CD4-positive, alpha-beta T cell treated with Interferon alpha-2 for 1 hour (primary cell): ENCODE results near the gene ANO2.

Source experiments
- DNase-seq, 2 donors: peaks; one replicate each; pipeline ENCODE4 v3.0.0-alpha.2; 2020 to 2022

Gene ANO2

GRCh38 chr12:5945071-5946008, at the start of gene ANO2:
Gene ANO2, minus strand, starts transcription at chr12:5945259. Its CDS starts 42 bp downstream, at chr12:5945217.
- no peak for DNase-seq

- DNase-seq = no peak
Observed at GRCh38 chr12:5989621-5990020, 44.6 kb upstream of the ANO2 start.

GRCh38 chr12:5988659-5989116, 43.6 kb upstream of the ANO2 start:
- peak; percentile 61 to 66 for DNase-seq

GRCh38 chr12:5988088-5988487, 43.0 kb upstream of the ANO2 start:
- DNase-seq = no peak

- no peak for DNase-seq
Observed at GRCh38 chr12:5987573-5987972, 42.5 kb upstream of the ANO2 start.

- DNase-seq = no peak
Observed at GRCh38 chr12:5985471-5985870, 40.4 kb upstream of the ANO2 start.

GRCh38 chr12:5984873-5985272, 39.8 kb upstream of the ANO2 start:
- no peak for DNase-seq

- no peak for DNase-seq
Observed at GRCh38 chr12:5982106-5982505, 37.0 kb upstream of the ANO2 start.

- DNase-seq = no peak
Observed at GRCh38 chr12:5977556-5977955, 32.5 kb upstream of the ANO2 start.

GRCh38 chr12:5976711-5977110, 31.7 kb upstream of the ANO2 start:
- DNase-seq = no peak

GRCh38 chr12:5976196-5976595, 31.1 kb upstream of the ANO2 start:
- no peak for DNase-seq

- DNase-seq = no peak
Observed at GRCh38 chr12:5973461-5974115, 28.5 kb upstream of the ANO2 start.

- no peak for DNase-seq
Observed at GRCh38 chr12:5972387-5972786, 27.3 kb upstream of the ANO2 start.

- DNase-seq = no peak
Observed at GRCh38 chr12:5971194-5971850, 26.3 kb upstream of the ANO2 start.

- DNase-seq = no peak
Observed at GRCh38 chr12:5969974-5970690, 25.1 kb upstream of the ANO2 start.

- no peak for DNase-seq
Observed at GRCh38 chr12:5969156-5969973, 24.3 kb upstream of the ANO2 start.

GRCh38 chr12:5967645-5968415, 22.8 kb upstream of the ANO2 start:
- no peak for DNase-seq

- DNase-seq = no peak
Observed at GRCh38 chr12:5966486-5967095, 21.5 kb upstream of the ANO2 start.

- DNase-seq = peak; percentile 27 to 35
Observed at GRCh38 chr12:5965950-5966383, 20.9 kb upstream of the ANO2 start.
